Mesendoderm (in vitro differentiated cells): Measurements from ENCODE around the gene ENTPD7.

Source experiments
- DNase-seq: peaks from one replicate; pipeline ENCODE4 v3.0.0; 2013
- H2AK5ac ChIP-seq: 2 replicates; pipeline ENCODE4 v1.6.1; 2013; ENCODE audit warnings: low read length, inconsistent platforms
- H2BK120ac ChIP-seq: 2 replicates; pipeline ENCODE4 v1.6.1; 2013; ENCODE audit warnings: low read depth, mild to moderate bottlenecking, low read length, moderate library complexity, mixed read lengths
- H2BK15ac ChIP-seq: replicated peaks from 2 replicates; pipeline ENCODE4 v1.6.1; 2013; ENCODE audit warnings: low read depth, mild to moderate bottlenecking, moderate library complexity
- H2BK5ac ChIP-seq: 2 replicates; pipeline ENCODE4 v1.6.1; 2013; ENCODE audit warnings: low read length, inconsistent platforms
- H3K18ac ChIP-seq: 2 replicates; pipeline ENCODE4 v1.6.1; 2013; ENCODE audit warnings: mild to moderate bottlenecking, low read length, mixed read lengths
- H3K23ac ChIP-seq: one replicate; pipeline ENCODE4 v1.6.1; 2013; ENCODE audit warnings: low read length
- H3K27ac ChIP-seq: 2 replicates; pipeline ENCODE4 v1.5.1; 2013; ENCODE audit warnings: low read depth, mild to moderate bottlenecking, inconsistent platforms, low read length, moderate library complexity
- H3K27me3 ChIP-seq: 2 replicates; pipeline ENCODE4 v1.6.1; 2013; ENCODE audit warnings: low read length, control low read depth, mild to moderate bottlenecking, inconsistent platforms; ENCODE audit not compliant: insufficient read depth, poor library complexity
- H3K36me3 ChIP-seq: 2 replicates; pipeline ENCODE4 v1.6.1; 2013; ENCODE audit warnings: low read length, inconsistent platforms; ENCODE audit not compliant: control insufficient read depth, insufficient read depth
- H3K4ac ChIP-seq: one replicate; pipeline ENCODE4 v1.6.1; 2013; ENCODE audit warnings: low read depth, mild to moderate bottlenecking, low read length, moderate library complexity
- H3K4me1 ChIP-seq: 2 replicates; pipeline ENCODE4 v1.6.1; 2013; ENCODE audit warnings: low read depth, low read length, inconsistent platforms; ENCODE audit not compliant: control insufficient read depth
- H3K4me2 ChIP-seq: 2 replicates; pipeline ENCODE4 v1.6.1; 2013; ENCODE audit warnings: low read length
- H3K4me3 ChIP-seq: 2 replicates; pipeline ENCODE4 v1.5.1; 2013; ENCODE audit warnings: mild to moderate bottlenecking, low read length
- H3K56ac ChIP-seq: one replicate; pipeline ENCODE4 v1.6.1; 2013; ENCODE audit warnings: low read length
- H3K79me1 ChIP-seq: 2 replicates; pipeline ENCODE4 v1.6.1; 2013; ENCODE audit warnings: low read length, inconsistent platforms
- H3K79me2 ChIP-seq: 2 replicates; pipeline ENCODE4 v1.6.1; 2013; ENCODE audit warnings: mild to moderate bottlenecking, low read length; ENCODE audit not compliant: control insufficient read depth, insufficient read depth
- H3K9ac ChIP-seq: 2 replicates; pipeline ENCODE4 v1.6.1; 2013; ENCODE audit warnings: low read length, inconsistent platforms
- H4K5ac ChIP-seq: one replicate; pipeline ENCODE4 v1.6.1; 2013; ENCODE audit warnings: low read length
- H4K8ac ChIP-seq: one replicate; pipeline ENCODE4 v1.6.1; 2013; ENCODE audit warnings: low read depth, mild to moderate bottlenecking, control low read depth, low read length, moderate library complexity
- WGBS: extraction: QIAGEN DNeasy Blood & Tissue Kit; methylation state at CpG from one replicate; pipeline ENCODE4 v1.1.7; 2013; ENCODE audit warnings: low lambda C conversion rate, missing lambda C conversion rate; ENCODE audit not compliant: insufficient coverage; ENCODE audit errors: extremely low coverage; 5-methylcytosine and 5-hydroxymethylcytosine counted together

The ENTPD7 gene

DNA sequence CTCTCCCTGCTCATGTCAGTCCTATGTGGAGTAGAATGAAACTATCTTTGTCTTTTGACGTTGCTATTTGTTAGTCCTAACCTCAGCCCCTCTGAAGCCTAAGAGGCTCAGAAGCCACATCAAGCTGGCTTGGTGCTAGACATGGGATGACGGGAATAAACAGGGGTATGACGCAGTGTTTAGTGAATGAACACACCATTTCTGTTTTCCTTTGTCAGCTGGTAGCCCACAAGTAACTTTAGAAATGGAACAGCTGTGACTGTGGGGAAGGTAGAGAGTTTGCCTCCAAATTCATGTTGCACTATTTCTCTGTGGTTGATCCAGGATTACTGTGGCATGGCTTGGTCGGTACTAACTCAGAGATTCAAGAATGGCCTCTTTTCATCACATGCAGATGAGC lies 41.3 kb downstream of the ENTPD7 start:
- Histone ChIP-seq H3K23ac (no peak overlapping the region), H3K27me3 (no peaks in the 10 kb centered on the region), H3K4me3 (no peak overlapping the region), H2BK15ac (no peak overlapping the region), H3K79me2 (no peaks in the 10 kb centered on the region), H3K36me3 (peaks cover 4% of the 10 kb centered on the region), H2BK5ac (no peak overlapping the region), H3K9ac (no peak overlapping the region), H3K4me1 (no peaks in the 10 kb centered on the region), H4K5ac (no peak overlapping the region), H3K79me1 (no peaks in the 10 kb centered on the region), H3K18ac (no peak overlapping the region), H3K56ac (no peak overlapping the region), H2AK5ac (no peak overlapping the region), H4K8ac (no peak overlapping the region), H3K27ac (no peak overlapping the region), H2BK120ac (no peak overlapping the region), H3K4ac (no peak overlapping the region), H3K4me2 (no peak overlapping the region)
- no CpG with 5 or more reads among the region's 4 CpGs for WGBS
- DNase-seq, result no peak

DNA sequence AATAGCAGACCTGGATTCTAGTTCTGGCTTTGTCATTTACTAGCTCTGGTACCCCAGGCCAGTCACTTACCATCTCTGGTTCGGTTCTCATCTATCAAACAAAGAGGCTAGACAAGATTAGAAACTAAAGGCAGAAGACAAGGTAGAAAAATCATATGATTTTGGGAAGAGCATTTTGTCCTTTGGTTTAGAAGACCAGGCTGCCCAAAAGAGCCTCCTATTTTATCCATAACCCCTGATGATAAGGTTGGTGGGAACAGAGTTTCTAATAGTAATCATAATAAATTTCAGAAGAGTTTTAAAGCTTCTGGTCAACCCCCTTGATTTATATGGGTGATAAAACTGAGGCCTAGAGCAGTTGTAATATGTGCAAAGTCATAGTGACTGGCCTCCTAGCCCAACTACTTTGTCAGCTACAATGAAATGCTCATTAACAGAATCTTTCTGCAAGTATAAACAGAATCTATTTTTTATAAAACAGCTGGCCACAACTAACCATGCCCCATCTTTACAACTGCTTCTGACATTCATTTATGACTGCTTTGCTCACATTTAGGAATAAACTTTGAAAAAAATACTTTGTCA lies 49.2 kb downstream of the ENTPD7 start:
- no peaks in the 10 kb centered on the region for H3K79me1 ChIP-seq
- H4K5ac ChIP-seq, result no peak overlapping the region
- no CpG with 5 or more reads among the region's 1 CpG for WGBS
- H4K8ac ChIP-seq, result no peak overlapping the region
- H3K27me3 ChIP-seq, result no peaks in the 10 kb centered on the region
- no peak overlapping the region for H3K27ac ChIP-seq
- H3K56ac ChIP-seq, result no peak overlapping the region
- H2AK5ac ChIP-seq, result no peak overlapping the region
- no peak overlapping the region for H2BK5ac ChIP-seq
- H3K23ac ChIP-seq, result no peak overlapping the region
- H3K9ac ChIP-seq, result no peak overlapping the region
- no peaks in the 10 kb centered on the region for H3K4me1 ChIP-seq
- no peak overlapping the region for H3K4me3 ChIP-seq
- no peaks in the 10 kb centered on the region for H3K79me2 ChIP-seq
- H3K4me2 ChIP-seq, result no peak overlapping the region
- no peak overlapping the region for H2BK120ac ChIP-seq
- no peak overlapping the region for H3K4ac ChIP-seq
- no peak overlapping the region for H2BK15ac ChIP-seq
- H3K18ac ChIP-seq, result no peak overlapping the region
- no peak for DNase-seq
- peaks cover 1% of the 10 kb centered on the region for H3K36me3 ChIP-seq

DNA sequence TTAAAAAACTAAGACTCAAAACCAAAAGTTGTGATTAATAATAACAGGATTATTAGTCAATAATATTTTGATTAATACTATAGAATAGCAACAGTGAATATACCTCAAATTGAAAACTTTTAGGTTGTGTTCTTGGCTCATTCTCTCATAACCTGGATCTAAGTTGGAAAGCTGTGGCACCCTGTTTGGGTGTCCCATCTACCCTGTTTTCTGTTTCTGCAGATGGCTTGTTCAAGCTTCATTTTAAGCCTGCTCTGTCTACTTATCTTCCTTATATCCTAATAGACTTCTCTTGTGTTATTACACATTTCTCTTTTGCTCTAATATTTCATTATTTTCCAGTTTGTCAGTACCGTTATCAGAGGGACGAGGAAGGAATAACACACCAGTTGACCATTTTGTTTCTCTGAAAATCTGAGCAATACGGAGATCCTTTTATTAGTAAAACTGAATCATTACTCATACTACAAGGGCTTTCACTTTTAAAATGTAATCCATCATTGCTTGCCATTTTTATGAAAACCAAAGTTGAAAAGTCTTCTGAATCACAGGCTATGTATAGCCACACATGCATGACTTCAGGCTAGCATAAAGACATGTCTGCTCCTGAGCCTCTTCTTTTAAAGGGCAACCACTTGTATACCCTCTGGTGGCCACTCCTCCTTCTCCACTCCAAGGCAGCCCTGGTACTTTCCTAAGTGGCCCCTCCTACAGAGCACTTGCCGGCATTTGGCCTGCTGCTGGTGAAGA lies 50.3 kb downstream of the ENTPD7 start:
- H3K36me3 ChIP-seq, result peaks cover 3% of the 10 kb centered on the region

DNA sequence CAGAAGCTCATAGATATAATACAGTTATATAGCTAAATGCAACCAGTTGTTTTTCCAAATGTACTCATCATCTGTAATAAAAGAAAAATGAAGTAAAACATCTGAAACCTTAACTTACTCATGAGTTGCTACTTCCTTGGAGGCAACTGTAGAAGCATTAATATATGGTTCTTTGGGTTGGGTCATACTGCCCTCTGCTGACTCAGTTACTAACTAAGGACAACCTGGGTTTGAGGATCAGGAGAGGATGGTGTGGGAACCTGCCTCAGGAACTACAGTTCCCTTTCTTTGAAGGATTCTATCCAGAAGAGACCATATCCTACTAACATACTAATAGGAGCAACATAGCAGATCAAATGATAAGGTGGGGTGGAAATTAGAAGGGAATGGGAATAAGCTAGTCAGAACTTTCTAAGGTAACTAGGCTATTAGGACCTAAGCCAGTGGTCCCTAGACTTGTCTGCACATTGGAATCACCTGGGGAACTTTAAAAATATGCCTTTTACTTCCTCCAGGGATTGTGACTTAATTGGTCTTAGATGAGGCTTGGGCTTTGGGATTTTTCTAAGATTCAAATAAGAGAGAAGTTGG lies 51.9 kb downstream of the ENTPD7 start:
- Histone ChIP-seq H3K4me2 (no peak overlapping the region), H3K9ac (no peak overlapping the region), H2AK5ac (no peak overlapping the region), H2BK5ac (no peak overlapping the region), H3K79me1 (no peaks in the 10 kb centered on the region), H3K4me1 (no peaks in the 10 kb centered on the region), H3K27ac (no peak overlapping the region), H2BK120ac (no peak overlapping the region), H3K36me3 (peaks cover 2% of the 10 kb centered on the region), H3K23ac (no peak overlapping the region), H3K56ac (no peak overlapping the region), H3K79me2 (no peaks in the 10 kb centered on the region), H3K18ac (no peak overlapping the region), H4K8ac (no peak overlapping the region), H2BK15ac (no peak overlapping the region), H3K4me3 (no peak overlapping the region), H3K27me3 (no peaks in the 10 kb centered on the region), H4K5ac (no peak overlapping the region), H3K4ac (no peak overlapping the region)
- peak; percentile 59 for DNase-seq

More for the DNA sequence above, 50.3 kb downstream of the ENTPD7 start:
- Histone ChIP-seq H2AK5ac (no peak overlapping the region), H3K4me1 (no peaks in the 10 kb centered on the region), H2BK15ac (no peak overlapping the region), H3K4me3 (no peak overlapping the region), H4K5ac (no peak overlapping the region), H3K27ac (no peak overlapping the region), H3K27me3 (no peaks in the 10 kb centered on the region), H3K79me2 (no peaks in the 10 kb centered on the region), H3K56ac (no peak overlapping the region), H3K4me2 (no peak overlapping the region), H3K79me1 (no peaks in the 10 kb centered on the region), H4K8ac (no peak overlapping the region), H3K18ac (no peak overlapping the region), H3K9ac (no peak overlapping the region), H2BK120ac (no peak overlapping the region), H3K23ac (no peak overlapping the region), H3K4ac (no peak overlapping the region), H2BK5ac (no peak overlapping the region)
- no CpG with 5 or more reads among the region's 4 CpGs for WGBS
- peak; percentile 50 for DNase-seq

DNA sequence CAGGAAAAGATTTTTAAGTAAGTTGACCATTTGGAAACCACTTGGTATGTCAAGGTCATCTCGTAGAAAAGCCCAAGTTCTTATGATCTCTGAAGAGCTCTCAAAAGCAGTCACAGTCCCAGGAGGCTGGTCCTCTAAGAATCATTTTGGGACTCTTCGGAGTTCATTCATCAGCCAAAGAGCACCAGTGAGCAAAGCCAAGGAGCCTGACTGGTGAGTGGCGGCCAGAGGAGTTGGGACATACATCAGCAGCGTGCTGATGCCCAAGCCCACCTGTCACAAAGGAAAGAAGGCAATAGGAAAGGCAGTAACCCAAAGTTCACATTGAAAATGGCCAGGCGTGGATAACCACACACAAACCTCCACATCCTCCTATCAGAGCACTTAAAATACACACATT lies 55.1 kb downstream of the ENTPD7 start:
- H3K4me2 ChIP-seq, result no peak overlapping the region
- no peaks in the 10 kb centered on the region for H3K79me1 ChIP-seq
- H3K18ac ChIP-seq, result no peak overlapping the region
- H2BK5ac ChIP-seq, result no peak overlapping the region
- no peak overlapping the region for H3K4ac ChIP-seq
- no peaks in the 10 kb centered on the region for H3K4me1 ChIP-seq
- no peak overlapping the region for H4K5ac ChIP-seq
- peaks cover 6% of the 10 kb centered on the region for H3K36me3 ChIP-seq
- H2AK5ac ChIP-seq, result no peak overlapping the region
- no peak overlapping the region for H2BK15ac ChIP-seq
- H3K56ac ChIP-seq, result no peak overlapping the region
- WGBS, result no CpG with 5 or more reads among the region's 5 CpGs
- DNase-seq, result no peak
- no peaks in the 10 kb centered on the region for H3K79me2 ChIP-seq
- H4K8ac ChIP-seq, result no peak overlapping the region
- no peak overlapping the region for H3K4me3 ChIP-seq
- H3K27me3 ChIP-seq, result no peaks in the 10 kb centered on the region
- H3K9ac ChIP-seq, result no peak overlapping the region
- H3K23ac ChIP-seq, result no peak overlapping the region
- no peak overlapping the region for H2BK120ac ChIP-seq
- H3K27ac ChIP-seq, result no peak overlapping the region
